ENCODE data around the gene SIPA1L2. TPM values are rescaled to one million over a fixed set of nuclear protein-coding genes. Genes with fewer than 3 reads are reported as not detected.

SIPA1L2 gene, protein sequence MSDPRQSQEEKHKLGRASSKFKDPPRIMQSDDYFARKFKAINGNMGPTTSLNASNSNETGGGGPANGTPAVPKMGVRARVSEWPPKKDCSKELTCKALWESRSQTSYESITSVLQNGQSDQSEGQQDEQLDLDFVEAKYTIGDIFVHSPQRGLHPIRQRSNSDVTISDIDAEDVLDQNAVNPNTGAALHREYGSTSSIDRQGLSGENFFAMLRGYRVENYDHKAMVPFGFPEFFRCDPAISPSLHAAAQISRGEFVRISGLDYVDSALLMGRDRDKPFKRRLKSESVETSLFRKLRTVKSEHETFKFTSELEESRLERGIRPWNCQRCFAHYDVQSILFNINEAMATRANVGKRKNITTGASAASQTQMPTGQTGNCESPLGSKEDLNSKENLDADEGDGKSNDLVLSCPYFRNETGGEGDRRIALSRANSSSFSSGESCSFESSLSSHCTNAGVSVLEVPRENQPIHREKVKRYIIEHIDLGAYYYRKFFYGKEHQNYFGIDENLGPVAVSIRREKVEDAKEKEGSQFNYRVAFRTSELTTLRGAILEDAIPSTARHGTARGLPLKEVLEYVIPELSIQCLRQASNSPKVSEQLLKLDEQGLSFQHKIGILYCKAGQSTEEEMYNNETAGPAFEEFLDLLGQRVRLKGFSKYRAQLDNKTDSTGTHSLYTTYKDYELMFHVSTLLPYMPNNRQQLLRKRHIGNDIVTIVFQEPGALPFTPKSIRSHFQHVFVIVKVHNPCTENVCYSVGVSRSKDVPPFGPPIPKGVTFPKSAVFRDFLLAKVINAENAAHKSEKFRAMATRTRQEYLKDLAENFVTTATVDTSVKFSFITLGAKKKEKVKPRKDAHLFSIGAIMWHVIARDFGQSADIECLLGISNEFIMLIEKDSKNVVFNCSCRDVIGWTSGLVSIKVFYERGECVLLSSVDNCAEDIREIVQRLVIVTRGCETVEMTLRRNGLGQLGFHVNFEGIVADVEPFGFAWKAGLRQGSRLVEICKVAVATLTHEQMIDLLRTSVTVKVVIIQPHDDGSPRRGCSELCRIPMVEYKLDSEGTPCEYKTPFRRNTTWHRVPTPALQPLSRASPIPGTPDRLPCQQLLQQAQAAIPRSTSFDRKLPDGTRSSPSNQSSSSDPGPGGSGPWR (N-terminal part only)
- 63.5 and 65.0 TPM in 2 replicates for polyA plus RNA-seq (2011; rRNA removed)
- 148 and 151 TPM in 2 replicates for polyA minus RNA-seq (2011; rRNA and poly(A)+ RNA removed)

- Histone ChIP-seq H3K27me3 (ENCODE audit: control insufficient read depth, insufficient read depth, low read length) (no peaks in the 10 kb centered on the region), H3K9me3 (ENCODE audit: control insufficient read depth, insufficient read depth, low read length) (peaks cover 3% of the 10 kb centered on the region; the same call in 1 of the 2 replicates), H3K27ac (ENCODE audit: low read depth, low read length) (peak within 1 kb of the TSS; percentile 71), H3K4me3 (ENCODE audit: low read depth, low read length) (peak within 1 kb of the TSS; percentile 81)
- peak; percentile 73 for DNase-seq (ENCODE audit: low read depth, low spot score)
- POLR2A ChIA-PET, result interaction anchor here (0.6 to 1.1 kb wide), 4 partner anchors 16 to 542 kb away, joined by 3 to 5 read pairs (median 4); no protein-coding TSS in a partner anchor
- peak; percentile 72 for TF ChIP-seq CTCF (IDR thresholded peaks at IDR 0.05; ENCODE audit: low read depth, low read length)
- CTCF ChIA-PET, result interaction anchor here (0.6 to 2.2 kb wide), 5 partner anchors 10 to 874 kb away, joined by 3 to 12 read pairs (median 3); no protein-coding TSS in a partner anchor
These were observed at the start of gene SIPA1L2 for GRCh38 chr1:232630047-232630893. Gene SIPA1L2, minus strand, starts transcription at chr1:232630133. Its CDS starts 114,794 bp downstream, at chr1:232515339.

DNA sequence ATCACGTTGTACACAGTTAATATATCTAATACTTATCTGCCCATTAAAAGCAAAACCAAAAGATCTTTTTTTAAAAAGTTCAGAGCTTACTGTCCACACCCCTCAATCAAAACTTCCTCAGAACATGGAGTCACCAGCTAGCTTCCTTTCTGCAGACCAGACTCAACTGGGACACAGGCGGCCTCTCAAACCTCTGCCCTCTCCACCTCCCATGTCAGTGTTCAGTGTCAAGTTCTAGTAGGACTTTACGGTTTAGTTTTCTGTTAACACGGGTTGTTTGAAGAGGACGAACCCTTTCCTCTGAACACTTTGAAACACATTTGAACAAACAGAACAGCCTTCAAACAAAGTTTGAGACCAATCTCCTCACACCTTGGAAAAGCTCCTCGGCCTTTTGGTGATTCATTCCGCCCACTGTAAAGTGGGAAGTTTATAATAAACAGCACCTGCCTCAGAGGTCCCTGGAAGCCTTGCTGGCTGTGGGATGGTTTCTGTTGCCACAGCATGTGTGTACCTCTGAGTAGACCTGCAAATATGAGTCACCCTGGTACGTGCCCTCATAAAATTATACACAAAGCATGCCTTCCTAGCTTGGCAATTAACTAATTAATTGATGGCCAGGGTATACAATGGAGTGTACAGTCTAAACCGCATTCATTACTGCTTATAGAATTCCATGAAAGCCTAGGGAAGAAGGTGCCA lies 48.4 kb upstream of the SIPA1L2 start:
- DNase-seq (ENCODE audit: low read depth, low spot score), result no peak
- H3K9me3 ChIP-seq (ENCODE audit: control insufficient read depth, insufficient read depth, low read length), result no peaks in the 10 kb centered on the region
- TF ChIP-seq CTCF (IDR thresholded peaks at IDR 0.05; ENCODE audit: low read depth, low read length), result no peak
- H3K27me3 ChIP-seq (ENCODE audit: control insufficient read depth, insufficient read depth, low read length), result no peaks in the 10 kb centered on the region
- no peak overlapping the region for H3K4me3 ChIP-seq (ENCODE audit: low read depth, low read length)
- ChIA-PET CTCF (interaction anchor here (1.1 kb wide), 1 partner anchor 203 kb away, joined by 3 read pairs; no protein-coding TSS in a partner anchor), POLR2A (no interaction called here)
- peak overlapping the region; percentile 13 for H3K27ac ChIP-seq (ENCODE audit: low read depth, low read length)

- CTCF ChIA-PET, result interaction anchor here (0.6 kb wide), 1 partner anchor 1009 kb away, joined by 3 read pairs; no protein-coding TSS in a partner anchor
- Histone ChIP-seq H3K9me3 (ENCODE audit: control insufficient read depth, insufficient read depth, low read length) (no peaks in the 10 kb centered on the region), H3K27me3 (ENCODE audit: control insufficient read depth, insufficient read depth, low read length) (no peaks in the 10 kb centered on the region), H3K4me3 (ENCODE audit: low read depth, low read length) (no peak overlapping the region), H3K27ac (ENCODE audit: low read depth, low read length) (no peak overlapping the region)
- no peak for TF ChIP-seq CTCF (IDR thresholded peaks at IDR 0.05; ENCODE audit: low read depth, low read length)
- POLR2A ChIA-PET, result no interaction called here
- DNase-seq (ENCODE audit: low read depth, low spot score), result no peak
These were observed 46.4 kb upstream of the SIPA1L2 start for GRCh38 chr1:232676307-232676706.

DNA sequence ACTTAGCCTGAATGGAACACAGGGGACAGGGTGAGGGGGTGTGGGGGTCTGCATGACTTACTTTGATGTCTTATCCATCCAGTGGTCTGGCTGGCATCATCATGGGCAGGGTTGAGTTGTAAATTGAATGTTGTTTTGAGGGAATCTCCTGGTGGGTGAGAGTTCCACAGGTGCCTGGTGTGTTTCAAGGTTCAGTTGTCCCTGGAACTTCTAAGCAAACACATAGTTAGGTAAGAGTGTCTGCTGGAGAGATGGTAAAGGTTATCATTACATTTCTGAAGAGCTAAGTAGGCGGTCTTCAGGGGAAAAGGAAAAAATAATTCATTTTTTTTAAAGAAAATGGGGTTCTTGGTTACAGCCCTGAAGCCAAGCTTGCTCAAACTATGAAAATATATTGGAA lies 46.0 kb upstream of the SIPA1L2 start:
- TF ChIP-seq CTCF (IDR thresholded peaks at IDR 0.05; ENCODE audit: low read depth, low read length), result no peak
- POLR2A ChIA-PET, result no interaction called here
- CTCF ChIA-PET, result interaction anchor here (0.6 kb wide), 1 partner anchor 1008 kb away, joined by 3 read pairs; no protein-coding TSS in a partner anchor
- no peak for DNase-seq (ENCODE audit: low read depth, low spot score)
- Histone ChIP-seq H3K9me3 (ENCODE audit: control insufficient read depth, insufficient read depth, low read length) (no peaks in the 10 kb centered on the region), H3K27ac (ENCODE audit: low read depth, low read length) (no peak overlapping the region), H3K4me3 (ENCODE audit: low read depth, low read length) (no peak overlapping the region), H3K27me3 (ENCODE audit: control insufficient read depth, insufficient read depth, low read length) (no peaks in the 10 kb centered on the region)
